Ovary (tissue), 3 donors: Measurements from ENCODE around the gene KLHL8.
A peak's percentile ranks its signal among the peaks of the same experiment; 100 is the strongest.

ENCODE experiments used
- CTCF ChIP-seq, 3 donors: fragments of 450-650 bp in 2 of 3; fragments of 200-600 bp in 1 of 3; IDR thresholded peaks; one replicate each; pipeline versions ENCODE4 v1.5.1 to v1.8.0; 2016 to 2022; ENCODE audit warnings: antibody characterized with exemption in 3 of 3, mild to moderate bottlenecking in 1 of 3
- EP300 ChIP-seq: sonication (generic); formaldehyde crosslinking; IDR thresholded peaks from one replicate; pipeline ENCODE4 v1.6.1; 2017; ENCODE audit warnings: antibody characterized with exemption
- POLR2A ChIP-seq: fragments of 450-650 bp; IDR thresholded peaks from one replicate; pipeline ENCODE4 v1.6.1; 2017; ENCODE audit warnings: antibody characterized with exemption, mild to moderate bottlenecking, moderate library complexity
- donor health status: DM: no; HTN: no; CAD: no.

GRCh38 chr4:87220094-87220822, at the start of gene KLHL8:
- TF ChIP-seq CTCF (IDR thresholded peaks at IDR 0.05) (peak in 1 of 3 donors; percentile 1), POLR2A (peak; percentile 69), EP300 (no peak)
